ENCODE data around the gene ORAI3.

Gene ORAI3

DNA sequence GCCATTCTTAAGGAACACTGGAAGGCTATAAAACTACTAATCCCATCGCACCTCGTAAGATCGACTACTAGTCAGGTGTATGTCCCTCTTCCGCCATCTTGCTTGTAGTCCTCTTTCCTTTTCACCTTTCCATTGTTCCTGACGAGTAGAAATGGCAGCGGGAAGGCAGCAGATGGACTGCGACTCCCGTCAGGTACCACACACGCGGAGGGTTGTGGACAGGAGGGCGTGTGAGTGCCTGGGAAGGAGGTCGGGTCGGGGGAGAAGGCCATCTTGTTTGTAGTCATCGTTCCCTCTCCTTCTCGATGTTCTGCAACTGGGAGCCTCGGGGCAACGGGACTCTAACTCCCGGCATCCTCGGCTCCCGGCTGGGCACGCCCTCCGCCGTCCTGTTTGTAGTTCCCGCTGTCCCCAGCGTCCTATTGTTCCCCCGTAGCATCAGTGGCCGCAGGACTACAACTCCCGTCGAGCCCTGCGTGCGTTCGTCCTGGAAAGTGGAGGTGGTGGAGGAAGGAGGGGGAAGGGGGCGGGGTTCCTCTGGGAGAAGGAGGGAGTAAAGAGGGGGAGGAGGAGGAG, 25.8 kb upstream of the ORAI3 start:
- POLR2A ChIA-PET = no interaction called here

DNA sequence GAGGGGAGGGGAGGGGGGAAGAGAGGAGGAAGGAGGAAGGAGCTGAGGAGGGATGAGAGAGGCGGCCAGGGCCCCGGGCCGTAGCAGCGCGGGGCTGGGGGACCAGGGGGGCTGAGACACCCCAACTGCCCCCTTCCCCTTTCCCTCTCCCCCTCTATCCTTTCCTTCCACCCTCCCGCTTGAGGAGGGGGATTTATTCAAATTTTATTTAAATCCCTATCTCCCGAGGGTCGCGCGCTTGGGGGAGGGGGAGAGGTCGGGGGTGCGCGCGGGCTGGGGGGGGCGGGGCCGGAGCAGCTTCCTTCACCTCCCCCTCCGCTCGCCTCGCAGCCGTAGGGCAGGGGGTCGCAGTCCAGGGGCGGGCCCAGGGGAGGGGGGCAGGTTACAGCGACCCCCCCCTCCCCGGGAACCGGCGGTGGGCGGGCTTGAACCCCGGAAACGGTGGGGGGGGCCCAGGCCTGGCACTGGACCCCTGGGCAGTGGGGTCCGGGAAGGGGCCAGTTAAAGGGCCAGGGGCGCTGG, 25.3 kb upstream of the ORAI3 start, which contains the start of gene FBXL19:
Gene FBXL19 (plus strand): TSS at position 19 of the 522 bp plus-strand sequence. CDS start 2,183 bp downstream, outside the sequence.
- Histone ChIP-seq H3K27me3 (replicated peaks in 2 of 5; ENCODE audit: control insufficient read depth in 4 of 5, insufficient read depth in 5 of 5, low read length in 4 of 5) (no peaks in the 10 kb centered on the region), H3K27ac (ENCODE audit: insufficient read depth in 1 of 2, low read depth in 1 of 2, low read length in 2 of 2, poor library complexity in 1 of 2, severe bottlenecking in 2 of 2) (peak within 1 kb of the TSS; percentile 94 to 96), H3K4me3 (ENCODE audit: control insufficient read depth in 1 of 7, extremely low read depth in 1 of 7, insufficient read depth in 4 of 7, low read depth in 2 of 7, low read length in 6 of 7) (peak within 1 kb of the TSS; percentile 82 to 100 (median 93)), H3K4me1 (ENCODE audit: control extremely low read depth in 1 of 4, control insufficient read depth in 4 of 4, insufficient read depth in 4 of 4, low read length in 3 of 4) (peaks cover 0 to 33% (median 31%) of the 10 kb centered on the region in 4 experiments), H3K36me3 (ENCODE audit: control insufficient read depth in 4 of 4, insufficient read depth in 4 of 4, low read length in 3 of 4) (peaks cover 4 to 31% (median 14%) of the 10 kb centered on the region in 4 experiments), H3K9me3 (ENCODE audit: control extremely low read depth in 1 of 5, control insufficient read depth in 4 of 5, insufficient read depth in 2 of 5, low read depth in 1 of 5, low read length in 4 of 5) (no peaks in the 10 kb centered on the region)
- no peak for DNase-seq
- WGBS (ENCODE audit: insufficient coverage) = no CpG with 5 or more reads among the region's 31 CpGs
- ChIA-PET POLR2A (no interaction called here), CTCF (interaction anchor here (0.9 kb wide), 1 partner anchor 18 kb away, joined by 3 read pairs; no protein-coding TSS in a partner anchor)

More for the DNA sequence above, 25.8 kb upstream of the ORAI3 start:
- CTCF ChIA-PET = interaction anchor here (0.9 kb wide), 1 partner anchor 19 kb away, joined by 3 read pairs; no protein-coding TSS in a partner anchor
- peak; percentile 99 for DNase-seq
- WGBS (ENCODE audit: insufficient coverage) = 0% methylated on average over 25 of the region's 33 CpGs
- H3K36me3 ChIP-seq (ENCODE audit: control insufficient read depth in 4 of 4, insufficient read depth in 4 of 4, low read length in 3 of 4) = peaks cover 4 to 26% (median 13%) of the 10 kb centered on the region in 4 experiments
- H3K27me3 ChIP-seq (replicated peaks in 2 of 5; ENCODE audit: control insufficient read depth in 4 of 5, insufficient read depth in 5 of 5, low read length in 4 of 5) = no peaks in the 10 kb centered on the region
- no peaks in the 10 kb centered on the region for H3K9me3 ChIP-seq (ENCODE audit: control extremely low read depth in 1 of 5, control insufficient read depth in 4 of 5, insufficient read depth in 2 of 5, low read depth in 1 of 5, low read length in 4 of 5)
- H3K4me1 ChIP-seq (ENCODE audit: control extremely low read depth in 1 of 4, control insufficient read depth in 4 of 4, insufficient read depth in 4 of 4, low read length in 3 of 4) = peaks cover 0 to 33% (median 31%) of the 10 kb centered on the region in 4 experiments
- H3K27ac ChIP-seq (ENCODE audit: insufficient read depth in 1 of 2, low read depth in 1 of 2, low read length in 2 of 2, poor library complexity in 1 of 2, severe bottlenecking in 2 of 2) = peak overlapping the region; percentile 94 to 96
- peak overlapping the region; percentile 82 to 100 (median 93) for H3K4me3 ChIP-seq (ENCODE audit: control insufficient read depth in 1 of 7, extremely low read depth in 1 of 7, insufficient read depth in 4 of 7, low read depth in 2 of 7, low read length in 6 of 7)

DNA sequence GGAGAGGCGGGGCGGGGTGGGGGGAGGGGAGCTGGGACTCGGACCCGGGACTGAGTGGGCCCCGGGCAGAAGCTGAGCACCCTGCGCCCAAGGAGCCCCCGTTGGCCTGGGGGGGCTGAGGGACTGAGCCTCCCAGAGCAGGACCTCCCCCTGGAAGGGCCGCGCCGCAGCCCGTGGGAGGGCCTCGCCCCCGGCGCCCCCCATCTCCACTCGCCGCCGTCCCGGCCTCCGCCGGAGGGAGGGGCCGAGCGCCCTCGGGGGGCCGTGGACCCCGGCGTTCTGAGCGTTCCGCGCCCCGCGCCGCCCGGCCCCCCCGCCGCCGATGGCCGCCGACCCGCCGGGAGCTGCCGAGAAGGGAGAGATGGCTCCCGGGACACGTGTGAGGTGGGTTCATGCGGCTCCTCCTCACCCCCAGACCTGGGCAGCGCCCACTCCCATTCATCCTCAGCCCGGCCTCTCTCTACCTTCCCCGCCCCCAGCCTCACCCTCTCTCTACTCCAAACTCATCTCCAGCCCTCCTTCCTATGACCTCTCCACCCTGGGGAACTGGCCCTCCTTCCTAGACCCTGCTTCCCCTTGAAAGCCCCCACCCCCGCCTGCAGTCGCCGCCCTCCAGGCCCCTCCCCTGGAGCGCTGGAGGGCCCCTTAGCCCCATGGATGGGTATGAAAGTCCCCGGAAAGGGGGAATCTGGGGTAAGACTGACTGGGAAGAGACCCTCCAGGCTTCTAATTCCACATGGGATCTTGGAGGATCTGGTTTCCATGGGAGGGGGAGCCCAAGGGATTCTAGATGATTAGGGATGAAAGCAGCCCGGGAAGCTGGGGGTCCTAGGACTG, 24.6 kb upstream of the ORAI3 start:
- H3K27ac ChIP-seq (ENCODE audit: insufficient read depth in 1 of 2, low read depth in 1 of 2, low read length in 2 of 2, poor library complexity in 1 of 2, severe bottlenecking in 2 of 2) = peak overlapping the region in 1 of 2 experiments; percentile 14
- peak in 2 of 3 donors; percentile 19 to 21 for DNase-seq
- WGBS (ENCODE audit: insufficient coverage) = 6% methylated on average over 41 of the region's 53 CpGs
- peaks cover 4 to 37% (median 18%) of the 10 kb centered on the region in 4 experiments for H3K36me3 ChIP-seq (ENCODE audit: control insufficient read depth in 4 of 4, insufficient read depth in 4 of 4, low read length in 3 of 4)
- H3K4me1 ChIP-seq (ENCODE audit: control extremely low read depth in 1 of 4, control insufficient read depth in 4 of 4, insufficient read depth in 4 of 4, low read length in 3 of 4) = peaks cover 0 to 33% (median 31%) of the 10 kb centered on the region in 4 experiments
- ChIA-PET CTCF (interaction anchor here (0.9 to 9.9 kb wide), 2 partner anchors 15 to 18 kb away, joined by 3 to 98 read pairs; no protein-coding TSS in a partner anchor), POLR2A (interaction anchor here (0.6 kb wide), 1 partner anchor 23 kb away, joined by 3 read pairs; no protein-coding TSS in a partner anchor)
- H3K27me3 ChIP-seq (replicated peaks in 2 of 5; ENCODE audit: control insufficient read depth in 4 of 5, insufficient read depth in 5 of 5, low read length in 4 of 5) = no peaks in the 10 kb centered on the region
- H3K4me3 ChIP-seq (ENCODE audit: control insufficient read depth in 1 of 7, extremely low read depth in 1 of 7, insufficient read depth in 4 of 7, low read depth in 2 of 7, low read length in 6 of 7) = peak overlapping the region; percentile 26 to 100 (median 91)
- H3K9me3 ChIP-seq (ENCODE audit: control extremely low read depth in 1 of 5, control insufficient read depth in 4 of 5, insufficient read depth in 2 of 5, low read depth in 1 of 5, low read length in 4 of 5) = no peaks in the 10 kb centered on the region

GRCh38 chr16:30924913-30925631, 23.8 kb upstream of the ORAI3 start:
- peak overlapping the region in 5 of 7 experiments; percentile 89 to 100 (median 93) for H3K4me3 ChIP-seq (ENCODE audit: control insufficient read depth in 1 of 7, extremely low read depth in 1 of 7, insufficient read depth in 4 of 7, low read depth in 2 of 7, low read length in 6 of 7)
- no peak overlapping the region for H3K27ac ChIP-seq (ENCODE audit: insufficient read depth in 1 of 2, low read depth in 1 of 2, low read length in 2 of 2, poor library complexity in 1 of 2, severe bottlenecking in 2 of 2)
- CTCF ChIA-PET = interaction anchor here (9.9 kb wide), 1 partner anchor 14 kb away, joined by 98 read pairs; no protein-coding TSS in a partner anchor
- WGBS (ENCODE audit: insufficient coverage) = 89% methylated on average over 9 of the region's 11 CpGs
- H3K27me3 ChIP-seq (replicated peaks in 2 of 5; ENCODE audit: control insufficient read depth in 4 of 5, insufficient read depth in 5 of 5, low read length in 4 of 5) = no peaks in the 10 kb centered on the region
- H3K36me3 ChIP-seq (ENCODE audit: control insufficient read depth in 4 of 4, insufficient read depth in 4 of 4, low read length in 3 of 4) = peaks cover 3 to 42% (median 20%) of the 10 kb centered on the region in 4 experiments
- no peaks in the 10 kb centered on the region for H3K9me3 ChIP-seq (ENCODE audit: control extremely low read depth in 1 of 5, control insufficient read depth in 4 of 5, insufficient read depth in 2 of 5, low read depth in 1 of 5, low read length in 4 of 5)
- POLR2A ChIA-PET = interaction anchor here (0.6 kb wide), 1 partner anchor 24 kb away, joined by 3 read pairs; no protein-coding TSS in a partner anchor
- peaks cover 0 to 33% (median 31%) of the 10 kb centered on the region in 4 experiments for H3K4me1 ChIP-seq (ENCODE audit: control extremely low read depth in 1 of 4, control insufficient read depth in 4 of 4, insufficient read depth in 4 of 4, low read length in 3 of 4)
- DNase-seq = no peak

- Histone ChIP-seq H3K27ac (ENCODE audit: insufficient read depth in 1 of 2, low read depth in 1 of 2, low read length in 2 of 2, poor library complexity in 1 of 2, severe bottlenecking in 2 of 2) (no peak overlapping the region), H3K4me3 (ENCODE audit: control insufficient read depth in 1 of 7, extremely low read depth in 1 of 7, insufficient read depth in 4 of 7, low read depth in 2 of 7, low read length in 6 of 7) (no peak overlapping the region), H3K36me3 (ENCODE audit: control insufficient read depth in 4 of 4, insufficient read depth in 4 of 4, low read length in 3 of 4) (peaks cover 4 to 47% (median 22%) of the 10 kb centered on the region in 4 experiments), H3K4me1 (ENCODE audit: control extremely low read depth in 1 of 4, control insufficient read depth in 4 of 4, insufficient read depth in 4 of 4, low read length in 3 of 4) (peaks cover 0 to 33% (median 31%) of the 10 kb centered on the region in 4 experiments), H3K9me3 (ENCODE audit: control extremely low read depth in 1 of 5, control insufficient read depth in 4 of 5, insufficient read depth in 2 of 5, low read depth in 1 of 5, low read length in 4 of 5) (no peaks in the 10 kb centered on the region), H3K27me3 (replicated peaks in 2 of 5; ENCODE audit: control insufficient read depth in 4 of 5, insufficient read depth in 5 of 5, low read length in 4 of 5) (no peaks in the 10 kb centered on the region)
- 98% methylated on average over 13 of the region's 26 CpGs for WGBS (ENCODE audit: insufficient coverage)
- ChIA-PET CTCF (interaction anchor here (2.4 to 9.9 kb wide), 2 partner anchors 14 to 28 kb away, joined by 8 to 98 read pairs; no protein-coding TSS in a partner anchor), POLR2A (no interaction called here)
- no peak for DNase-seq
These were observed 23.3 kb upstream of the ORAI3 start for GRCh38 chr16:30925632-30925987.

- Histone ChIP-seq H3K4me1 (ENCODE audit: control extremely low read depth in 1 of 4, control insufficient read depth in 4 of 4, insufficient read depth in 4 of 4, low read length in 3 of 4) (peaks cover 0 to 30% (median 27%) of the 10 kb centered on the region in 4 experiments), H3K36me3 (ENCODE audit: control insufficient read depth in 4 of 4, insufficient read depth in 4 of 4, low read length in 3 of 4) (peaks cover 8 to 53% (median 26%) of the 10 kb centered on the region in 4 experiments), H3K4me3 (ENCODE audit: control insufficient read depth in 1 of 7, extremely low read depth in 1 of 7, insufficient read depth in 4 of 7, low read depth in 2 of 7, low read length in 6 of 7) (peak overlapping the region in 1 of 7 experiments; percentile 5), H3K27ac (ENCODE audit: insufficient read depth in 1 of 2, low read depth in 1 of 2, low read length in 2 of 2, poor library complexity in 1 of 2, severe bottlenecking in 2 of 2) (no peak overlapping the region), H3K27me3 (replicated peaks in 2 of 5; ENCODE audit: control insufficient read depth in 4 of 5, insufficient read depth in 5 of 5, low read length in 4 of 5) (no peaks in the 10 kb centered on the region), H3K9me3 (ENCODE audit: control extremely low read depth in 1 of 5, control insufficient read depth in 4 of 5, insufficient read depth in 2 of 5, low read depth in 1 of 5, low read length in 4 of 5) (no peaks in the 10 kb centered on the region)
- POLR2A ChIA-PET = no interaction called here
- WGBS (ENCODE audit: insufficient coverage) = 67% methylated on average over 10 of the region's 10 CpGs
- DNase-seq = no peak
- CTCF ChIA-PET = interaction anchor here (2.4 to 9.9 kb wide), 2 partner anchors 13 to 28 kb away, joined by 8 to 98 read pairs; no protein-coding TSS in a partner anchor
These were observed 22.7 kb upstream of the ORAI3 start for GRCh38 chr16:30925995-30926811.

Measured in common myeloid progenitor, CD34-positive (primary cell).